K562 (cell line): ENCODE results near the gene ETS2. TPM values are rescaled to one million over a fixed set of nuclear protein-coding genes. Genes with fewer than 3 reads are reported as not detected.
A peak's percentile ranks its signal among the peaks of the same experiment; 100 is the strongest.

Source experiments
- ADNP ChIP-seq: fragments of 200-800 bp; sonication (Bioruptor generic); IDR thresholded peaks from 2 replicates; pipeline ENCODE4 v1.6.1; 2016; ENCODE audit warnings: missing genetic modification characterization, missing compliant biosample characterization
- BCOR ChIP-seq: fragments of 450-650 bp; IDR thresholded peaks from 2 replicates; pipeline ENCODE4 v1.6.1; 2016
- DACH1 ChIP-seq: fragments of 450-650 bp; IDR thresholded peaks from 2 replicates; pipeline ENCODE4 v1.6.1; 2018; ENCODE audit not compliant: partially characterized antibody
- E2F8 ChIP-seq: fragments of 450-650 bp; IDR thresholded peaks from 2 replicates; pipeline ENCODE4 v1.7.1; 2018; ENCODE audit warnings: mild to moderate bottlenecking, low read depth; ENCODE audit not compliant: partially characterized antibody
- HDAC6 ChIP-seq: IDR thresholded peaks from 2 replicates; pipeline ENCODE4 v1.6.1; 2012; ENCODE audit warnings: low read depth, mild to moderate bottlenecking, control low read depth, inconsistent platforms, low read length, moderate library complexity
- MAX ChIP-seq: sonication (generic); formaldehyde crosslinking; IDR thresholded peaks from 2 replicates; pipeline ENCODE4 v1.9.0; 2022; ENCODE audit warnings: mild to moderate bottlenecking, missing genetic modification reagents
- MCM5 ChIP-seq: fragments of 450-650 bp; IDR thresholded peaks from 2 replicates; pipeline ENCODE4 v1.6.1; 2016; ENCODE audit warnings: low read depth
- MYBL2 ChIP-seq, 2 experiments: fragments of 450-650 bp in 1 of 2; sonication (generic) in 1 of 2; formaldehyde crosslinking in 1 of 2; IDR thresholded peaks; 2 replicates each; pipeline versions ENCODE4 v1.6.1 to v1.8.1; 2017 to 2022; ENCODE audit warnings: borderline replicate concordance in 1 of 2, inconsistent platforms in 1 of 2, low read depth in 1 of 2, mild to moderate bottlenecking in 1 of 2, missing genetic modification reagents in 1 of 2, moderate library complexity in 1 of 2
- NFIC ChIP-seq: fragments of 450-650 bp; IDR thresholded peaks from 2 replicates; pipeline ENCODE4 v1.6.1; 2017; ENCODE audit warnings: mild to moderate bottlenecking, inconsistent platforms
- NUFIP1 ChIP-seq: fragments of 450-650 bp; IDR thresholded peaks from 2 replicates; pipeline ENCODE4 v1.6.1; 2018; ENCODE audit not compliant: partially characterized antibody
- SMAD4 ChIP-seq: fragments of 250-450 bp; sonication (Bioruptor Pico); conservative IDR thresholded peaks from 2 replicates; pipeline ENCODE4 v1.8.0; 2021; ENCODE audit warnings: inconsistent platforms, mild to moderate bottlenecking, moderate library complexity
- ZBTB43 ChIP-seq: sonication (generic); formaldehyde crosslinking; IDR thresholded peaks from 2 replicates; pipeline ENCODE4 v1.8.0; 2023; ENCODE audit warnings: mild to moderate bottlenecking, missing genetic modification reagents
- ZNF165 ChIP-seq: fragments of 250-450 bp; sonication (Bioruptor Pico); IDR thresholded peaks from 2 replicates; pipeline ENCODE4 v1.4.0; 2020; ENCODE audit warnings: borderline replicate concordance
- ZNF395 ChIP-seq: fragments of 200-800 bp; sonication (Bioruptor generic); IDR thresholded peaks from 2 replicates; pipeline ENCODE4 v1.6.1; 2017; ENCODE audit warnings: missing genetic modification characterization, missing compliant biosample characterization
- ZZZ3 ChIP-seq: fragments of 450-650 bp; IDR thresholded peaks from 2 replicates; pipeline ENCODE4 v1.6.1; 2016; ENCODE audit warnings: antibody characterized with exemption, mild to moderate bottlenecking, moderate library complexity
- polyA plus RNA-seq, 8 experiments: library from polyadenylated mRNA; depleted of rRNA in 4 of 8; stranded (reverse) in 5 of 8; unstranded in 3 of 8; fragments of >200 nt; fragmentation: Nextera tagmentation in 2 of 8; fragmentation: Illumina TruSeq in 1 of 8; extraction: Ambion mirVana in 2 of 8; extraction: Trizol in 1 of 8; gene quantifications; 2 replicates each; pipeline versions ENCODE4 v1.2.1 to v1.2.3, GENCODE V29; 2011 to 2014; ENCODE audit warnings: inconsistent platforms in 1 of 8, missing spikeins in 1 of 8
- total RNA-seq, 7 experiments: library from RNA; depleted of rRNA in 6 of 7; stranded (reverse); fragments of >200 nt in 6 of 7; fragmentation: Illumina TruSeq in 2 of 7; extraction: Trizol in 2 of 7; gene quantifications; 2 replicates each; pipeline versions ENCODE4 v1.2.1 to v1.2.3, GENCODE V29; 2011 to 2021; ENCODE audit warnings: low replicate concordance in 1 of 7
- TF ChIP-seq, protein P1 (sequence below): fragments of 250-450 bp; sonication (Bioruptor Pico); IDR thresholded peaks from 2 replicates; pipeline ENCODE4 v1.5.0; 2021

Gene ETS2
- total and polyA plus RNA-seq, 9 of the 15 experiments (the other 6 are each of a cell fraction or from before 2014, with no cell fraction given) = 1.7 to 24.4 (median 12.2) TPM

DNA sequence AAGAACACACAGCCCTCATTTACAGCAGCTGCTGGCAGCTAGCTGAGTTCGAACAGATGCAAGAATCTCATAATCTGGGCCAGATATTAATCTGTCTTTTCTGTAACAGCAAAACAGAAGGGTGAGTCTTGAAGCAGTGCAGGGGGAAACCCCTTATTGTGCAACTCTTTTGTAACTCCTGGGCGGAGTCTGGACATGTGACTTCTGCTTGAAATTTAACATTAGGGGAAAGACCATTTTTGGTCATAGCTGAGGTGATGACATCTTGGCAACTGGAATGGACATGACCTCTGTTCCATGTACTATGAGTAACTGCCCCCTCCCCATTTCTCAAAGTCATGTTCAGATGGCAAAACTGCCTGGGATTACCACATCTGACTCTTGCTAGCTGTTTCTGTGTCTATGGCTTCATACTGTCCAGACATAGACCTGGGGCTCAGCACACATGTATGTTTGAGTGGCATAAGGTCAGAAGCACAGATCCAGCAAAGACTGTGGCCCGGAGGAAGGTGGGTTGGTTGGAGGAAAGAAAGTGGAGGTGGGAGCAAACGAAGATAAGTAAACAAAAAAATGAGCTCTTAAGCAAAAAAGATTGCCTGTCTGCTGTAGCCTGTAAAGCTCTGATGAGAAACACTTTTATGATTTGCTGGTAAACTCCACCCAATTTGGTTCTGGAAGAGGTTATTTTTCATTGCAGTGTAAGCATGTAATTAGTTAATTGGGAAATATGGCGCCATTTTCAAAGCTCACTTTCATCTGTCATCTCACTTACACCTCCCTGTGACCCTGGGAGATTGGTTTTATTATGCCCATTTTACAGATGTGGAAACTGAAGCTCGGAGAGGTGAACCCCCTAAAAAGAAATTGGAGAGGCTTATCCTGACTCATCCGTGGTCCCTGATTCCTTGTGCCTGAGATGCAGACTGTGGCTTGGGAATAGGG lies 26.1 kb downstream of the ETS2 start (continued):
- TF ChIP-seq ZNF395 (CRISPR knock-in tag) = peak; percentile 84
- no peak for TF ChIP-seq NFIC
- TF ChIP-seq, protein P1, sequence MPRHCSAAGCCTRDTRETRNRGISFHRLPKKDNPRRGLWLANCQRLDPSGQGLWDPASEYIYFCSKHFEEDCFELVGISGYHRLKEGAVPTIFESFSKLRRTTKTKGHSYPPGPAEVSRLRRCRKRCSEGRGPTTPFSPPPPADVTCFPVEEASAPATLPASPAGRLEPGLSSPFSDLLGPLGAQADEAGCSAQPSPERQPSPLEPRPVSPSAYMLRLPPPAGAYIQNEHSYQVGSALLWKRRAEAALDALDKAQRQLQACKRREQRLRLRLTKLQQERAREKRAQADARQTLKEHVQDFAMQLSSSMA = peak; percentile 9; the same call in 1 of the 2 replicates
- peak; percentile 47; the same call in 1 of the 2 replicates for TF ChIP-seq MYBL2 (IDR thresholded peaks at IDR 0.05; ENCODE audit: low read depth)
- TF ChIP-seq MYBL2 (CRISPR knock-in tag; IDR thresholded peaks at IDR 0.05; ENCODE audit: borderline replicate concordance) = no peak
- TF ChIP-seq ADNP (tag) = peak; percentile 98
- no peak for TF ChIP-seq HDAC6
- peak; percentile 36; the same call in 1 of the 2 replicates for TF ChIP-seq SMAD4 (CRISPR knock-in tag)
- TF ChIP-seq MCM5 = no peak
- peak; percentile 98 for TF ChIP-seq BCOR
- TF ChIP-seq MAX (CRISPR knock-in tag) = no peak
- 0 out of 2 replicates have a peak, but pooled peaks have one; percentile 11 for TF ChIP-seq ZNF165 (CRISPR knock-in tag)
- TF ChIP-seq ZZZ3 = no peak
- TF ChIP-seq ZBTB43 (CRISPR knock-in tag) = no peak
- no peak for TF ChIP-seq NUFIP1
- peak; percentile 81 for TF ChIP-seq DACH1
- no peak for TF ChIP-seq E2F8
